Measurements from ENCODE around the gene SYTL1. TPM values are rescaled to one million over a fixed set of nuclear protein-coding genes. Genes with fewer than 3 reads are reported as not detected.

Gene SYTL1
- total RNA-seq, 4 donors from 2014 or later: 5.2 to 9.2 (median 6.9) TPM

DNA sequence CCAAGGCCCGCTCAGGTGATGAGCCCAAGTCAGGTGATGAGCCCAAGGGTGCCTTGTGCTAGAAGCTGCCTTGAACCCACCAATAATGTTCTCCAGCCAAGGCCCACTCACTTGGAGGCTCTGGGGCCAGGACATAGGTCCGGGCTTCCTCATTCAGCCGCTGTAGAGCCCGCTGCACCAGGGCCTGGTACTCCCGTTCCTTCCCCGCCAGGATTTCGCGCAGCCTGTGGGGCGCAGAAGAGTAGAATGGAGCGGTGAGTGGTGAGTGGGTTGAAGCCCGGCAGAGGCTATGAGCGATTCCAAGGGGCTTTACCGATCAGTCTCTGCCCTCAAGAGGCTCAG, 14.4 kb downstream of the SYTL1 start:
- no peaks in the 10 kb centered on the region for H3K27me3 ChIP-seq
- TF ChIP-seq, protein P1, sequence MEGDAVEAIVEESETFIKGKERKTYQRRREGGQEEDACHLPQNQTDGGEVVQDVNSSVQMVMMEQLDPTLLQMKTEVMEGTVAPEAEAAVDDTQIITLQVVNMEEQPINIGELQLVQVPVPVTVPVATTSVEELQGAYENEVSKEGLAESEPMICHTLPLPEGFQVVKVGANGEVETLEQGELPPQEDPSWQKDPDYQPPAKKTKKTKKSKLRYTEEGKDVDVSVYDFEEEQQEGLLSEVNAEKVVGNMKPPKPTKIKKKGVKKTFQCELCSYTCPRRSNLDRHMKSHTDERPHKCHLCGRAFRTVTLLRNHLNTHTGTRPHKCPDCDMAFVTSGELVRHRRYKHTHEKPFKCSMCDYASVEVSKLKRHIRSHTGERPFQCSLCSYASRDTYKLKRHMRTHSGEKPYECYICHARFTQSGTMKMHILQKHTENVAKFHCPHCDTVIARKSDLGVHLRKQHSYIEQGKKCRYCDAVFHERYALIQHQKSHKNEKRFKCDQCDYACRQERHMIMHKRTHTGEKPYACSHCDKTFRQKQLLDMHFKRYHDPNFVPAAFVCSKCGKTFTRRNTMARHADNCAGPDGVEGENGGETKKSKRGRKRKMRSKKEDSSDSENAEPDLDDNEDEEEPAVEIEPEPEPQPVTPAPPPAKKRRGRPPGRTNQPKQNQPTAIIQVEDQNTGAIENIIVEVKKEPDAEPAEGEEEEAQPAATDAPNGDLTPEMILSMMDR (IDR thresholded peaks at IDR 0.05): no peak
- no peak for TF ChIP-seq EP300 (IDR thresholded peaks at IDR 0.05; ENCODE audit: low read depth)
- intact Hi-C loops (cut with DNase I; ENCODE audit: low total_unique reads): loop anchor here (2.0 kb wide), 1 partner anchor 39 kb away; no protein-coding TSS in a partner anchor
- no peak for DNase-seq
- no peaks in the 10 kb centered on the region for H3K9me3 ChIP-seq
- in situ Hi-C loops (cut with MboI; ENCODE audit: low pct_ligation_motif_present in 1 of 4, low pct_unique_long_range_greater_than_20kb in 1 of 4, low sequenced_read_pairs in 3 of 4): no loop called here
- H3K4me3 ChIP-seq: no peak overlapping the region
- WGBS, 2 donors (ENCODE audit: low coverage in 1 of 2): 92% methylated on average over 13 of the region's 13 CpGs; no CpG with 5 or more reads in 1 of the 2 donors
- H3K36me3 ChIP-seq: no peaks in the 10 kb centered on the region
- H3K4me1 ChIP-seq: peaks cover 8 to 32% (median 26%) of the 10 kb centered on the region in 4 donors
- peak overlapping the region in 3 of 4 donors; percentile 51 to 79 (median 70) for H3K27ac ChIP-seq

DNA sequence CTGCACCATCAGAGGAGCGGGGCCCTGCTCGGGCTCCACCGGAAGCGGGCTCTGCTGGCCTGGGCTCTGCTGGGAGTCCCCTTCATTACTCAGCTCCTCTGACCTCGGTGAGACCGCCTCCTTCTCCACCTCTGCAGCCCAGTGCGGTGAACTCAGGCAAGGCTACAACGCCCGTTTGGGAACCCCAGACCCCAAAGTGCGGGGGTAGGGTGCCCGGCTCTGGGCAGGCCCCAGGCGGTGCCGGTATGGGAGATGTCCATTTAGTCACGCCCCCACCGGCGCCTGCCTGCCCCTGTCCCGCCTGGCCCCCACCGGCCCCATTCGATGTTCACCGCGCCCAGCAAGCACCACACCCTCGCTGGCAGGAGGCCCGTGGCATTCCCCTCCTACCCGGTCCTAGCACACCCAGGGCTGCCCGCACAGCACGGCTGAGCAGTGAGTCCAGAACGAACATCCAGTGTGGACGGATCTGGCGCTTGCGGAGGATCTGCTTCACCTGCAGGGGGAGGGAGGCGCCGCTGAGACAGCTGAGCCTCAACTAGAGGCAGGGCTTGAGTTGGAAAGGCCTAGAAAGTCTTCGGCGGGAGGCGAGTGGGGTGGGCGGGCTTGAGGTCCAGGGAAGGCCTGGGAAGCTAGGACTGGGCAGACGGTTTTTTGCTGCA, 14.9 kb downstream of the SYTL1 start:
- peak overlapping the region in 3 of 4 donors; percentile 7 to 44 (median 22) for H3K4me3 ChIP-seq
- H3K4me1 ChIP-seq: peaks cover 8 to 27% (median 24%) of the 10 kb centered on the region in 4 donors
- WGBS, 2 donors (ENCODE audit: low coverage in 1 of 2): 52% methylated on average over 30 of the region's 37 CpGs; no CpG with 5 or more reads in 1 of the 2 donors
- peak in 1 of 3 donors; percentile 79 for TF ChIP-seq POLR2AphosphoS5 (IDR thresholded peaks at IDR 0.05)
- no peak for TF ChIP-seq EP300 (IDR thresholded peaks at IDR 0.05; ENCODE audit: low read depth)
- TF ChIP-seq, protein P1 (IDR thresholded peaks at IDR 0.05): no peak
- peak; percentile 59 for TF ChIP-seq POLR2A (IDR thresholded peaks at IDR 0.05)
- intact Hi-C loops (cut with DNase I; ENCODE audit: low total_unique reads) (loop anchor here (2.0 kb wide), 1 partner anchor 38 kb away; no protein-coding TSS in a partner anchor), in situ Hi-C loops (cut with MboI; ENCODE audit: low pct_ligation_motif_present in 1 of 4, low pct_unique_long_range_greater_than_20kb in 1 of 4, low sequenced_read_pairs in 3 of 4) (no loop called here)
- H3K9me3 ChIP-seq: no peaks in the 10 kb centered on the region
- H3K27ac ChIP-seq: peak overlapping the region; percentile 51 to 79 (median 62)
- no peaks in the 10 kb centered on the region for H3K36me3 ChIP-seq
- DNase-seq: peak; percentile 87
- H3K27me3 ChIP-seq: no peaks in the 10 kb centered on the region

DNA sequence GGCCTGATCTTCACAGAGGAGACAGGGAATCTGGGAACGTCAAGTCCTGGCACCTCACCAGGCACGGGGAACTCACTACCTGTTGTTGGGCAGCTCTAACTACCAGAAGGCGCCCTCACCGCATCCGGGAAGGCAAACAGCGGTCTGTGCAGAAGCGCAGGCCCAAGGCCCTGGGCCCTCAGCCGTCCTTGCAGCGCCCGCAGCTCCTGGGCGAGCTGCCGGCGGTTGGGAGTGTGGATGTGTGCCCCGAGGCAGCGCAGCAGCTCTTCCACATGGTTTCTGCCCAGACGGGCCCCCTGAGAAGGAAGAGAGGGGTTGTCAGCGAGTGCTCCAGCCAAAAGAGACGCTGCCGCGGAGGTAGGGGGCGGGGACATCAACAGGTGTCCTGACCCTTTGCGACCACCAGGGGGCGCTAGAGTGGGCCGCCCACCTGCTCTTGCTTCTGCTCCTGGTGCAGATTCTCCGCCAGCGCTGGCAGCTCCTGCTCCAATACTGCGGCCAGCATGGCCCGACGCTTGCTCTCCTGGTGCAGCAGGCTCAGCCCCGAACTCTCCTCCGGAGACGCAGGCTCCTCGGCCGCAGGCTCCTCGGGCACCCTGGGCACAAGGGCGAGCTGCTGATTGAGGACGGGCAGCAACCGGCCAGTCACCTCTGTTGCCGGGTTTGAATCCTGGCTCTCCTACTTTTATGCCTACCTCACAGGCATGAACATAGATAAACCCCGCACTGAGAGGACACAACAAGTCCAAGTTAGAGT, 15.6 kb downstream of the SYTL1 start:
- H3K9me3 ChIP-seq: no peaks in the 10 kb centered on the region
- H3K4me3 ChIP-seq: peak overlapping the region in 3 of 4 donors; percentile 7 to 44 (median 22)
- H3K4me1 ChIP-seq: peaks cover 8 to 26% (median 24%) of the 10 kb centered on the region in 4 donors
- in situ Hi-C loops (cut with MboI; ENCODE audit: low pct_ligation_motif_present in 1 of 4, low pct_unique_long_range_greater_than_20kb in 1 of 4, low sequenced_read_pairs in 3 of 4): no loop called here
- H3K27ac ChIP-seq: peak overlapping the region; percentile 51 to 79 (median 62)
- 45% methylated on average over 16 of the region's 40 CpGs; no CpG with 5 or more reads in 1 of the 2 donors for WGBS, 2 donors (ENCODE audit: low coverage in 1 of 2)
- intact Hi-C loops (cut with DNase I; ENCODE audit: low total_unique reads): loop anchor here (2.0 kb wide), 1 partner anchor 37 kb away; no protein-coding TSS in a partner anchor
- DNase-seq: peak; percentile 80
- peak in 1 of 3 donors; percentile 14 for TF ChIP-seq POLR2AphosphoS5 (IDR thresholded peaks at IDR 0.05)
- no peak for TF ChIP-seq EP300 (IDR thresholded peaks at IDR 0.05; ENCODE audit: low read depth)
- TF ChIP-seq, protein P1 (IDR thresholded peaks at IDR 0.05): peak; percentile 97 to 100 (median 99)
- no peaks in the 10 kb centered on the region for H3K36me3 ChIP-seq
- no peaks in the 10 kb centered on the region for H3K27me3 ChIP-seq

All from transverse colon (tissue), 4 donors.